ENCODE data around the gene SYT17.

DNA sequence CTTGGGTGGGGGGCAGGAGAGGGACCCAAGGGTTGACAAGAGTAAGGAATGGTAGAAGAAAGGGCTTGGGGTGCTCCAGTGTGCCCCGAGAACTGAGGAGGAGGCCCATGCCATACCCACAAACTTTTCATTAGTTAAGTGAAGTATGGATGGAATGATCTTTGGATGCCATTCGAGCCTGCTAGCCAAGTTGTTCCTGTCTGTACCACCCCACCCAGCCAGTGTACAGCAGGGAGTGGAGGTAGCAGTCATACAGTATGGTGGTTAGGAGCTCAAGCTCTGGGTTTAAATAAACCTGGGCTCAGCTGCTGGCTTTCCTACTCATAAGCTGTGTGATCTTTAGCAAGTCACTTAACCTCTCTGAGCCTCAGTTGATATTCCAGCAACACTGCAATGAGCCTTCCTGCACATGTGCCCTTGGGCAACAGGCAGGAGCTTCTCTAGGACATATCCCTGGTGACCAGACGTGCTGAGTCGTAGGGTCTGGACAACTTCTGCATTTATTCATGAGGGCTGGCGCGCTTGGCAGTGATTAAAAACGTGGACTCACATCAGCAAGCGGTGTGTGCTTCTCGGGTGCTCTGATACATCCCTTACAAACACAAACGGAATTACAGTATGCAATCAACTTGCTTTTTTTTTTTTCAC is 31.4 kb upstream of the SYT17 start:
- TF ChIP-seq, protein P1, sequence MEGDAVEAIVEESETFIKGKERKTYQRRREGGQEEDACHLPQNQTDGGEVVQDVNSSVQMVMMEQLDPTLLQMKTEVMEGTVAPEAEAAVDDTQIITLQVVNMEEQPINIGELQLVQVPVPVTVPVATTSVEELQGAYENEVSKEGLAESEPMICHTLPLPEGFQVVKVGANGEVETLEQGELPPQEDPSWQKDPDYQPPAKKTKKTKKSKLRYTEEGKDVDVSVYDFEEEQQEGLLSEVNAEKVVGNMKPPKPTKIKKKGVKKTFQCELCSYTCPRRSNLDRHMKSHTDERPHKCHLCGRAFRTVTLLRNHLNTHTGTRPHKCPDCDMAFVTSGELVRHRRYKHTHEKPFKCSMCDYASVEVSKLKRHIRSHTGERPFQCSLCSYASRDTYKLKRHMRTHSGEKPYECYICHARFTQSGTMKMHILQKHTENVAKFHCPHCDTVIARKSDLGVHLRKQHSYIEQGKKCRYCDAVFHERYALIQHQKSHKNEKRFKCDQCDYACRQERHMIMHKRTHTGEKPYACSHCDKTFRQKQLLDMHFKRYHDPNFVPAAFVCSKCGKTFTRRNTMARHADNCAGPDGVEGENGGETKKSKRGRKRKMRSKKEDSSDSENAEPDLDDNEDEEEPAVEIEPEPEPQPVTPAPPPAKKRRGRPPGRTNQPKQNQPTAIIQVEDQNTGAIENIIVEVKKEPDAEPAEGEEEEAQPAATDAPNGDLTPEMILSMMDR (conservative IDR thresholded peaks at IDR 0.05; ENCODE audit: low read depth, low read length): no peak
- no peak for TF ChIP-seq EZH2 (IDR thresholded peaks at IDR 0.05; ENCODE audit: low read length, unreplicated experiment)
